Panc1 (cell line): ENCODE data around the gene PSG2. TPM values are rescaled to one million over a fixed set of nuclear protein-coding genes. Genes with fewer than 3 reads are reported as not detected.
"Not testable (repeated sequence)": the region's sequence is repeated elsewhere in the genome, so short reads cannot be mapped to it uniquely, and the experiment has no call there.

Experiments
- ATAC-seq: fragments of 200-7000 bp; cut with Tn5 transposase; 2 replicates; pipeline ENCODE4 v1.9.1; 2020; ENCODE audit warnings: mild to moderate bottlenecking, moderate library complexity
- BruUV-seq: library from RNA; stranded (reverse); fragments of 400-500 nt; replicated peaks from 2 replicates; lab custom pipeline; 2021; lab: Mats Ljungman, UMichigan
- CTCF ChIA-PET: fragments of 300-600 bp; sonication (Branson Sonifier 250); formaldehyde crosslinking; loops from one replicate; lab custom pipeline; 2022; ENCODE audit warnings: antibody characterized with exemption; lab: Charles Lee
- POLR2A ChIA-PET: fragments of 300-600 bp; sonication (Branson Sonifier 250); formaldehyde crosslinking; loops from one replicate; lab custom pipeline; 2022; ENCODE audit warnings: antibody characterized with exemption; lab: Charles Lee
- DNase-seq: peaks from one replicate; pipeline ENCODE4 v3.0.0-alpha.2; 2010; ENCODE audit warnings: low read depth, low spot score
- H3K27ac ChIP-seq: 2 replicates; pipeline ENCODE4 v1.5.1; 2011; ENCODE audit warnings: mild to moderate bottlenecking, low read length, inconsistent platforms
- H3K27me3 ChIP-seq: fragments of 200-500 bp; sonication (Bioruptor generic); 2 replicates; pipeline ENCODE4 v1.6.0; 2014; ENCODE audit warnings: low read length, inconsistent platforms; ENCODE audit not compliant: control insufficient read depth, insufficient read depth
- H3K36me3 ChIP-seq: fragments of 200-500 bp; sonication (Bioruptor generic); 2 replicates; pipeline ENCODE4 v1.5.1; 2014; ENCODE audit warnings: inconsistent platforms, mild to moderate bottlenecking, low read length, moderate library complexity; ENCODE audit not compliant: control insufficient read depth, insufficient read depth
- H3K4me1 ChIP-seq: 2 replicates; pipeline ENCODE4 v1.5.1; 2011; ENCODE audit warnings: inconsistent platforms, mild to moderate bottlenecking, low read length, moderate library complexity; ENCODE audit not compliant: control insufficient read depth, insufficient read depth
- H3K4me3 ChIP-seq, 2 experiments: 2 replicates each; pipeline ENCODE4 v1.5.1; 2011 to 2012; ENCODE audit warnings: low read depth in 2 of 2, low read length in 2 of 2, mild to moderate bottlenecking in 2 of 2, inconsistent platforms in 1 of 2, moderate library complexity in 1 of 2
- H3K9me3 ChIP-seq: fragments of 200-500 bp; sonication (Bioruptor generic); 2 replicates; pipeline ENCODE4 v1.5.1; 2014; ENCODE audit warnings: low read depth, mild to moderate bottlenecking, inconsistent platforms, low read length, moderate library complexity; ENCODE audit not compliant: control insufficient read depth, insufficient read depth
- in situ Hi-C: cut with HindIII; loops from 2 replicates; pipeline ENCODE4 v1.10.0; 2016; ENCODE audit warnings: low sequenced_read_pairs, low pct_unique_long_range_greater_than_20kb
- intact Hi-C: fragments of 100-400 bp; cut with micrococcal nuclease; formaldehyde crosslinking; loops from one replicate; pipeline ENCODE4 v1.10.0; 2022; ENCODE audit not compliant: unreplicated experiment
- total RNA-seq: library from RNA; stranded (reverse); gene quantifications from one replicate; pipeline ENCODE4 v1.2.1, GENCODE V29; 2021; ENCODE audit not compliant: unreplicated experiment
- TF ChIP-seq, protein P1 (sequence below): fragments of 450-650 bp; IDR thresholded peaks from 2 replicates; pipeline ENCODE4 v1.5.1; 2017; ENCODE audit warnings: mild to moderate bottlenecking

The PSG2 gene
- total RNA-seq, 1 experiment from 2014 or later: not detected

DNA sequence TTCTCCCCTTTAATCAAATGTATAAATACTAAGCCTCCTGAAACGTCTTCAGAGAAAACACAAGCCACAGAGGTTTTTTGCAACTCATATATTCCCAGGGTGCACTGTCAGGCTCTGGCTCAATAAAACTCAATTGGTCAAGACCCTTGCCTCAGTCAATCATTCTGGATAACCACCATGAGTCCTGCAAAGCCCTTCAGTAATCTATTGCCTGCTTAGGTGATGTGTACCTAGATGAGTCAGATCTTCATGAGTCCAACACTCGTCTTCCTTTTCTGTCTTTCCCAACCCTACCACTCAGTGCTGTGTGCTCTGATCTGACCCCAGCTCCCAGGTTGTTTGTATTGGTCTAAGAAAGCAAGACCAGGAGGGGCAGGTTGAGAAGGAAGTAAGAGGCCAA, 24.1 kb downstream of the PSG2 start:
- H3K36me3 ChIP-seq, DNase-seq, H3K27ac ChIP-seq, H3K27me3 ChIP-seq, H3K4me1 ChIP-seq, H3K9me3 ChIP-seq, intact Hi-C loops, POLR2A ChIA-PET, H3K4me3 ChIP-seq, in situ Hi-C loops, ATAC-seq, CTCF ChIA-PET, BruUV-seq: not testable (repeated sequence)

DNA sequence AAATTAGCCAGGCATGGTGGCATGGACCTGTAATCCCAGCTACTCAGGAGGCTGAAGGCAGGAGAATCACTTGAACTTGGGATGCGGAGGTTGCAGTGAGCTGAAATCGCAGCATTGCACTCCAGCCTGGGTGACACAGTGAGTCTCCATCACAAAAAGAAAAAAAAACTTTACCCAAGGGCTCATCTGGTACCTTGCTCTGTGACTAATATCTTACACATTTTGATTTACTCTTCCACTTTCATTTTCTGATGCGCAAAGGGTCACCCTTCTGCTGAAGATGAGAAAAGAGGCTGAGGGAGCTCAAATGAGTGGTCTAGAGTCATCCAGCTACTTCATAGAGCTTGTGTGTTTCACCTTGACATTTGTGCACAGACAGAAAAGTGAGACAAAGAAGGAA, 34.5 kb downstream of the PSG2 start:
- intact Hi-C loops, H3K36me3 ChIP-seq, ATAC-seq, H3K9me3 ChIP-seq, POLR2A ChIA-PET, H3K27ac ChIP-seq, in situ Hi-C loops, H3K4me3 ChIP-seq, H3K4me1 ChIP-seq, BruUV-seq, CTCF ChIA-PET, H3K27me3 ChIP-seq, DNase-seq: not testable (repeated sequence)

DNA sequence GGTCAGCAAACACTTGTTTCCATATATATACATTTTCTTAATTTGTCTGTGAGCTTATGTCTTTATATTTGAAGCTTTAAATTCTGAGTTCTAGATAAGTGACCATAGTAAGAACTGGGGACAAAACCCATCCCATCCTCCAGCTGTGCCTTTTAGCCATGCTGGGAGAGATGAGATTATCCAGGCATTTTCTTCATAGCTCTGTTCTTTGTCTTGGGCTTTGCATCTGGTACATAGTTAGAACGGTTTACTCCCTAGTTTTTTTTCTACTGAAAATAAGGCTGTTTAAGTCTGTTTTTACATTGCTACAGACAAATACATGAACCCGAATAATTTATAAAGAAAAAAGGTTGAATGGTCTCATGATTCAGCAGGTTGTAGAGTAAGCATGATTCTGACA, 35.9 kb downstream of the PSG2 start:
- H3K36me3 ChIP-seq, H3K27me3 ChIP-seq, H3K27ac ChIP-seq, ATAC-seq, intact Hi-C loops, H3K9me3 ChIP-seq, H3K4me3 ChIP-seq, POLR2A ChIA-PET, DNase-seq, CTCF ChIA-PET, H3K4me1 ChIP-seq, BruUV-seq, in situ Hi-C loops: not testable (repeated sequence)

DNA sequence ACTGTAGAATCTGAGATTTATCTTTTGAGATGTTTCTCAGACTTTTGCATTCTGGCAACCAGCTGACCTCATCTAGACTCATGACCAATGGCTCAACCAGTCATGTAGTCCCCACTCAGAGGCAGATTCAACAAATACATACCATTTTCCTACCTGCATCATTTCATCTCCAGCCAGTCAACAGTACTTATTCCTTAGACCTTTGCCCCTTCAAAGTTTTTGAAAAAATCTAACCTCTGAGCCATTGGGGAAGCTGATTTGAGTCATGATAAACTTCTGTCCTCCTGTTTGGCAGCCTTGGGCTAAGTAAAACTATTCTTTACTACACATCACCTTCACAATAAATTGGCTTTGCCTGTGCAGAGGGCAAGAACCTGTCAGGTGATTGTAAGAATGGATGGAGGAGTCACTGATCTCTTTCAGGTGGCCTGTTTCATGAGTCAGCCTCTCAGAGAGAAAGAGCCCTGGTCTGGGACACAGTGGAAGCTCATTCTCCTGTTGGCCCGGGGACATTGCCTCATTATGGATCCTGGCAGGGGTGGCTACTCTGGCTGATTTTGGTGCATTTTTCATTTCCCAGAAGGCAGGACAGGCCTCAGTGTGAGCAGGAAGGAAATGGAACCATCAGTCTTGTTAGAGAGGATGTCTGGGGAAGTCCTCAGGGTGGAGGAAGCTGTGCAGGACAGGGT, 38.9 kb downstream of the PSG2 start:
- intact Hi-C loops, H3K4me1 ChIP-seq, ATAC-seq, H3K27ac ChIP-seq, H3K27me3 ChIP-seq, CTCF ChIA-PET, H3K36me3 ChIP-seq, in situ Hi-C loops, POLR2A ChIA-PET, H3K9me3 ChIP-seq, DNase-seq, BruUV-seq, H3K4me3 ChIP-seq: not testable (repeated sequence)

DNA sequence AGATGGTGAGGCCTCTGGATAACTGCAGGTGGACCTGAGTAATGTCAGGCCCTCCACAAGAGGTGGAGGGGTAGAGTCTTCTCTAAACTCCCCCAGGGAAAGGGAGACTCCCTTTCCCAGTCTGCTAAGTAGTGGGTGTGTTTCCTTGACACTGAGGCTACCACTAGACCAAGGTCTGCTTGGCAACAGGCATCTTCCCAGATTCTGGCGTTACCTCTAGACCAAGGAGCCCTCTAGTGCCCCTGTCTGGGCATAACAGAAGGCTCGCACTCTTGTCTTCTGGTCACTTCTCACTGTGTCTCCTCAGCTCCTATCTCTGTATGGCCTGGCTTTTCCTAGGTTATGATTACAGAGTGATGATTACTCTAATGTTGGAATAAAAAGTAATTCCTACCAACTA, 50.9 kb downstream of the PSG2 start:
- ATAC-seq, DNase-seq, H3K36me3 ChIP-seq, H3K4me3 ChIP-seq, in situ Hi-C loops, CTCF ChIA-PET, H3K9me3 ChIP-seq, POLR2A ChIA-PET, BruUV-seq, H3K4me1 ChIP-seq, H3K27ac ChIP-seq, H3K27me3 ChIP-seq, intact Hi-C loops: not testable (repeated sequence)
- TF ChIP-seq, protein P1, sequence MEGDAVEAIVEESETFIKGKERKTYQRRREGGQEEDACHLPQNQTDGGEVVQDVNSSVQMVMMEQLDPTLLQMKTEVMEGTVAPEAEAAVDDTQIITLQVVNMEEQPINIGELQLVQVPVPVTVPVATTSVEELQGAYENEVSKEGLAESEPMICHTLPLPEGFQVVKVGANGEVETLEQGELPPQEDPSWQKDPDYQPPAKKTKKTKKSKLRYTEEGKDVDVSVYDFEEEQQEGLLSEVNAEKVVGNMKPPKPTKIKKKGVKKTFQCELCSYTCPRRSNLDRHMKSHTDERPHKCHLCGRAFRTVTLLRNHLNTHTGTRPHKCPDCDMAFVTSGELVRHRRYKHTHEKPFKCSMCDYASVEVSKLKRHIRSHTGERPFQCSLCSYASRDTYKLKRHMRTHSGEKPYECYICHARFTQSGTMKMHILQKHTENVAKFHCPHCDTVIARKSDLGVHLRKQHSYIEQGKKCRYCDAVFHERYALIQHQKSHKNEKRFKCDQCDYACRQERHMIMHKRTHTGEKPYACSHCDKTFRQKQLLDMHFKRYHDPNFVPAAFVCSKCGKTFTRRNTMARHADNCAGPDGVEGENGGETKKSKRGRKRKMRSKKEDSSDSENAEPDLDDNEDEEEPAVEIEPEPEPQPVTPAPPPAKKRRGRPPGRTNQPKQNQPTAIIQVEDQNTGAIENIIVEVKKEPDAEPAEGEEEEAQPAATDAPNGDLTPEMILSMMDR: peak; percentile 45
